ENCODE data around the gene PTPRH. TPM values are rescaled to one million over a fixed set of nuclear protein-coding genes. Genes with fewer than 3 reads are reported as not detected.

PTPRH gene
- total RNA-seq, 1 donor from 2014 or later, result not detected

DNA sequence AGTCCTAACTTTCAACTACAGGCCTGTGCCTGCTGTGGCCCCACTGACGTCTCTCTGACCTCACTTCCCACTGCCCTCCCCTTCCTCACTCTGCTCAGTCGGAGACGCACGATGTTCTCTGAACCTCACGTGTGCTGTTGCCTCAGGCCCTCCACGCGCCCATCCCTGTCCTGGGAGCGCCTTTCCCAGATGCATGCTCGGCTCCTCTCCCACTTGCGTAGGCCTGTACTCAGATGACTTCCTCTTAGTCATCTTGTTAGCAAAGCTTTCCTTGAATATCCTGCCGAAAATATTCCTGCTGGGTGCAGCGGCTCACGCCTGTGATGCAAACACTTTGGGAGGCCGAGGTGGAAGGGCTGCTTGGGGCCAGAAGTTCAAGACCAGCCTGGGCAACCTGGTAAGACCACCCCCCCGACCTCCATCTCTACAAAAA lies 19.9 kb downstream of the PTPRH start:
- no peaks in the 10 kb centered on the region for H3K9me3 Mint-ChIP-seq (ENCODE audit: unreplicated experiment)
- H3K4me3 Mint-ChIP-seq (ENCODE audit: unreplicated experiment), result no peak overlapping the region
- no peaks in the 10 kb centered on the region for H3K36me3 Mint-ChIP-seq (ENCODE audit: unreplicated experiment)
- peak overlapping the region; percentile 74 for H3K27ac Mint-ChIP-seq (ENCODE audit: unreplicated experiment)
- H3K4me1 Mint-ChIP-seq (ENCODE audit: unreplicated experiment), result peaks cover 6% of the 10 kb centered on the region
- DNase-seq (ENCODE audit: extremely low spot score, unreplicated experiment), result no peak
- H3K27me3 Mint-ChIP-seq (ENCODE audit: unreplicated experiment), result peaks cover 9% of the 10 kb centered on the region
- TF ChIP-seq, protein P1, sequence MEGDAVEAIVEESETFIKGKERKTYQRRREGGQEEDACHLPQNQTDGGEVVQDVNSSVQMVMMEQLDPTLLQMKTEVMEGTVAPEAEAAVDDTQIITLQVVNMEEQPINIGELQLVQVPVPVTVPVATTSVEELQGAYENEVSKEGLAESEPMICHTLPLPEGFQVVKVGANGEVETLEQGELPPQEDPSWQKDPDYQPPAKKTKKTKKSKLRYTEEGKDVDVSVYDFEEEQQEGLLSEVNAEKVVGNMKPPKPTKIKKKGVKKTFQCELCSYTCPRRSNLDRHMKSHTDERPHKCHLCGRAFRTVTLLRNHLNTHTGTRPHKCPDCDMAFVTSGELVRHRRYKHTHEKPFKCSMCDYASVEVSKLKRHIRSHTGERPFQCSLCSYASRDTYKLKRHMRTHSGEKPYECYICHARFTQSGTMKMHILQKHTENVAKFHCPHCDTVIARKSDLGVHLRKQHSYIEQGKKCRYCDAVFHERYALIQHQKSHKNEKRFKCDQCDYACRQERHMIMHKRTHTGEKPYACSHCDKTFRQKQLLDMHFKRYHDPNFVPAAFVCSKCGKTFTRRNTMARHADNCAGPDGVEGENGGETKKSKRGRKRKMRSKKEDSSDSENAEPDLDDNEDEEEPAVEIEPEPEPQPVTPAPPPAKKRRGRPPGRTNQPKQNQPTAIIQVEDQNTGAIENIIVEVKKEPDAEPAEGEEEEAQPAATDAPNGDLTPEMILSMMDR (IDR thresholded peaks at IDR 0.05), result no peak

DNA sequence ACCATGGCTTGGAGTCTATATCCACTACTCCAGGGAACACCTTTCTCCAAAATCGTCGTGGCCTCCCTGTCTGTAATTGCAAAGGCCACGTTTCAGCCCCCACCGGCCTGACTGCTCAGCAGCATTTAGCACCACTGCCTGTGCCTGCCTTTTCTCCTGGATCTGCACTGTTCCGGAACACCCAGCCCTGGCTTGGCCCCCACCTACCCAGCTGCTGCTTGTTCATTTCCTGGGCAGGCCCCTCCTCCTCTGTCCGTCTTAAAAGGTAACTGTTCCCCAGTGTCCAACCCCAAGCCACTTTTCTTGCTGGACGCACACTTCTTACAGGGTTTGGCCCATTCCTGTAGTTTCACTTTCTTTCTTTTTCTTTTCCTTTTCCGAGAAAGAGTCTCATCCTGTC lies 20.7 kb downstream of the PTPRH start:
- Mint-ChIP-seq H3K36me3 (ENCODE audit: unreplicated experiment) (no peaks in the 10 kb centered on the region), H3K27me3 (ENCODE audit: unreplicated experiment) (peaks cover 11% of the 10 kb centered on the region), H3K4me3 (ENCODE audit: unreplicated experiment) (no peak overlapping the region), H3K27ac (ENCODE audit: unreplicated experiment) (no peak overlapping the region), H3K9me3 (ENCODE audit: unreplicated experiment) (no peaks in the 10 kb centered on the region), H3K4me1 (ENCODE audit: unreplicated experiment) (peaks cover 6% of the 10 kb centered on the region)
- TF ChIP-seq, protein P1 (IDR thresholded peaks at IDR 0.05), result no peak
- DNase-seq (ENCODE audit: extremely low spot score, unreplicated experiment), result no peak

GRCh38 chr19:55186080-55186479 lies 23.2 kb downstream of the PTPRH start:
- Mint-ChIP-seq H3K4me3 (ENCODE audit: unreplicated experiment) (no peak overlapping the region), H3K27me3 (ENCODE audit: unreplicated experiment) (peaks cover 17% of the 10 kb centered on the region), H3K9me3 (ENCODE audit: unreplicated experiment) (no peaks in the 10 kb centered on the region), H3K27ac (ENCODE audit: unreplicated experiment) (no peak overlapping the region), H3K36me3 (ENCODE audit: unreplicated experiment) (no peaks in the 10 kb centered on the region), H3K4me1 (ENCODE audit: unreplicated experiment) (peaks cover 6% of the 10 kb centered on the region)
- TF ChIP-seq, protein P1 (IDR thresholded peaks at IDR 0.05), result no peak
- no peak for DNase-seq (ENCODE audit: extremely low spot score, unreplicated experiment)

- H3K4me3 Mint-ChIP-seq (ENCODE audit: unreplicated experiment), result no peak overlapping the region
- no peaks in the 10 kb centered on the region for H3K9me3 Mint-ChIP-seq (ENCODE audit: unreplicated experiment)
- TF ChIP-seq, protein P1 (IDR thresholded peaks at IDR 0.05), result no peak
- no peaks in the 10 kb centered on the region for H3K36me3 Mint-ChIP-seq (ENCODE audit: unreplicated experiment)
- DNase-seq (ENCODE audit: extremely low spot score, unreplicated experiment), result no peak
- peaks cover 13% of the 10 kb centered on the region for H3K4me1 Mint-ChIP-seq (ENCODE audit: unreplicated experiment)
- H3K27ac Mint-ChIP-seq (ENCODE audit: unreplicated experiment), result no peak overlapping the region
- peaks cover 35% of the 10 kb centered on the region for H3K27me3 Mint-ChIP-seq (ENCODE audit: unreplicated experiment)
Observed at GRCh38 chr19:55181740-55182139, 27.6 kb downstream of the PTPRH start.

DNA sequence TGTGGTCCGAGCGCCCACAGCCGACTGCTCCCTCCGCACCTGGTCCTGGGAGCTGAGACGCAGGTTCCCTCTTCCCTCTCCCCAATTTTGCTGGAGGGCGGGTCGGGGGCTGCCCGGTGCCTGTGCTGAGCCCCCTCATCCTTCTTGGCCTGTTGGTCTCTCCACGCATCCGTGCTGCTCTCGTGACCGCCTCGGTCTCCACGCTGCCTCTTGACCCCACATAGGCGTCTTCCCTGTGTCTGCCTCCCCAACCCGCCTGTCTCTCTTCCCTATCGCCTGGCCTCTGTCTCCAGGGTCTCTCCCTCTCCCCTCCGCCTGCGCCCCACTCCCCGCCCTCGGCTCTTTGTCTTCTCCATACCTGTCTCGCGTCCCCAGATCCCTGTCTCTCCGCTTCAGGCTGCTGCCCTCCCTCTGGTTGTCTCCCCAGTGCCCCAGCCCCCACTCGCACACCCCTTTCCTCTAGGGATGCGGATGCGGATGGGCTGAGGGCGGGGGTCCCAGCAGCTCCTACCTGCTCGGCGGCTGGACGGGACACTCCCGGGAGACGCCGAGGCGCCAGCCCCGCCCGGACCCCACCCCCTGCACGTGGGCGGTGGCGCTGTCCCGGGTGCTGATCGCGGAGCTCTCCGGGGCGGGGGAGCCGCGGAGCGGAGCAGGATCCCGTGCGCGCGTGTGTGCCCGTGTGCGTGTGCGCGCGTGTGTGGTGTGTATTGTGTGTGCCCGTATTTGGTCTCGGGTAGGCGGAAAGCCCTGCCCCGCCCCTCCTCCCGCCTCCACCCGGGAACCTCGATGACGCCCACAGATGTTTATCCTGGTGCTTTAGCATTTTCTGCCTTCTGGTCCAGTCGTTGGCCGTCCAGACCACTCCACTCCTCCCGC lies 29.5 kb downstream of the PTPRH start, which contains the start of gene SYT5:
Gene SYT5, minus strand, starts transcription at position 684 of the 879 bp plus-strand sequence. CDS start 1,248 bp downstream, outside the sequence.
- H3K27ac Mint-ChIP-seq (ENCODE audit: unreplicated experiment), result peak within 1 kb of the TSS; percentile 66
- H3K9me3 Mint-ChIP-seq (ENCODE audit: unreplicated experiment), result no peaks in the 10 kb centered on the region
- H3K4me1 Mint-ChIP-seq (ENCODE audit: unreplicated experiment), result peaks cover 13% of the 10 kb centered on the region
- H3K27me3 Mint-ChIP-seq (ENCODE audit: unreplicated experiment), result peaks cover 31% of the 10 kb centered on the region
- peak within 1 kb of the TSS; percentile 72 for H3K4me3 Mint-ChIP-seq (ENCODE audit: unreplicated experiment)
- TF ChIP-seq, protein P1 (IDR thresholded peaks at IDR 0.05), result no peak
- H3K36me3 Mint-ChIP-seq (ENCODE audit: unreplicated experiment), result no peaks in the 10 kb centered on the region
- DNase-seq (ENCODE audit: extremely low spot score, unreplicated experiment), result no peak
